ENCODE results near the gene TENM4. TPM values are rescaled to one million over a fixed set of nuclear protein-coding genes. Genes with fewer than 3 reads are reported as not detected.

The TENM4 gene
- total and polyA plus RNA-seq, 10 of the 15 experiments (the other 5 are each of a cell fraction or from before 2014, with no cell fraction given): 0.03 to 0.12 (median 0.06) TPM; not detected in 7

DNA sequence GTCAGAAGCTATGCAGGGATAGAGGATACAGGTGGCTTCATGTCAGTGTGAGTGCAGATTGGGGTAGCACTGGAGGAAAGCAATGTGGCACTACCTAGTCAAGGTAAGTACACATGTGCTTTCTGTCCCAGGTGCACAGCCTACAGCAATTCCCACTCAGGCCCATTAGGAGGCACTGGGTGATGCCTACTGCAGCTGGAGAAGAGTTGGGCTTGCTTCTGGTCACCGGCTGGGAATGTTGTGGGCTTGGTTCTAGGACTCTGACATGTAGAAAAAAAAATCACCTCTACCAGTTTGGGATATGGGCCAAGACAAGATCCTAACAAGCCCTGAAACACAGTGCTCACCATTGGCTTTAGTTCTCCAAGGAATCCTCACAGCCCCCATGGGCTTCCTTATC, 69.7 kb downstream of the TENM4 start:
- ChIA-PET RAD21 (ENCODE audit: unreplicated experiment) (interaction anchor here (1.1 kb wide), 1 partner anchor 30 kb away, joined by 3 read pairs; no protein-coding TSS in a partner anchor), SMC1A (ENCODE audit: uncharacterized antibody, unreplicated experiment) (interaction anchor here (1.3 to 2.3 kb wide), 2 partner anchors 17 to 21 kb away, joined by 4 to 6 read pairs; no protein-coding TSS in a partner anchor), POLR2A (no interaction called here), CTCF (interaction anchor here (1.0 kb wide), 1 partner anchor 30 kb away, joined by 4 read pairs; no protein-coding TSS in a partner anchor)
- Histone ChIP-seq H3K27me3 (replicated peaks in 1 of 2; ENCODE audit: control insufficient read depth in 2 of 2, insufficient read depth in 2 of 2, low read length in 1 of 2) (0 out of 4 replicates have a peak, but pooled peaks cover 0 to 2% of the 10 kb centered on the region in 2 experiments), H3K9me3 (replicated peaks; ENCODE audit: control insufficient read depth, insufficient read depth, low read length) (no peaks in the 10 kb centered on the region), H4K20me1 (ENCODE audit: control insufficient read depth, insufficient read depth) (no peaks in the 10 kb centered on the region), H2AFZ (ENCODE audit: control insufficient read depth, low read depth, low read length) (no peak overlapping the region), H3K9ac (ENCODE audit: control insufficient read depth, insufficient read depth, low read length) (no peak overlapping the region), H3K36me3 (ENCODE audit: control insufficient read depth in 2 of 2, insufficient read depth in 2 of 2, low read length in 1 of 2) (no peaks in the 10 kb centered on the region), H3K4me2 (ENCODE audit: control insufficient read depth, insufficient read depth) (no peak overlapping the region), H3K27ac (ENCODE audit: control insufficient read depth, insufficient read depth) (no peak overlapping the region), H3K4me3 (no peak overlapping the region), H3K4me1 (ENCODE audit: control insufficient read depth, insufficient read depth, low read length) (no peaks in the 10 kb centered on the region), H3K79me2 (ENCODE audit: control insufficient read depth, insufficient read depth, low read length) (no peaks in the 10 kb centered on the region)
- FAIRE-seq: no peak
- DNase-seq (ENCODE audit: low read depth, low spot score): no peak
- in situ Hi-C loops (cut with MboI) (no loop called here), intact Hi-C loops (cut with micrococcal nuclease; ENCODE audit: unreplicated experiment) (no loop called here)
- no peak for ATAC-seq
- WGBS (ENCODE audit: insufficient coverage, insufficient replicate concordance, low lambda C conversion rate, missing lambda C conversion rate): 0% methylated on average over 1 of the region's 1 CpG
- TF ChIP-seq KAT2A (conservative IDR thresholded peaks at IDR 0.05; ENCODE audit: control insufficient read depth, low read depth, low read length) (no peak), SRF (IDR thresholded peaks at IDR 0.05; ENCODE audit: low read depth in 2 of 2, low read length in 2 of 2) (no peak)
- no TSS peak for BruUV-seq (replicated peaks)

- 58% methylated on average over 5 of the region's 5 CpGs for WGBS (ENCODE audit: insufficient coverage, insufficient replicate concordance, low lambda C conversion rate, missing lambda C conversion rate)
- ATAC-seq: no peak
- no peak overlapping the region for H2AFZ ChIP-seq (ENCODE audit: control insufficient read depth, low read depth, low read length)
- TF ChIP-seq GABPA (IDR thresholded peaks at IDR 0.05; ENCODE audit: low read depth) (no peak), E4F1 (IDR thresholded peaks at IDR 0.05; ENCODE audit: borderline replicate concordance, partially characterized antibody) (no peak), SP1 (IDR thresholded peaks at IDR 0.05; ENCODE audit: low read depth, low read length) (no peak), ZSCAN29 (IDR thresholded peaks at IDR 0.05) (no peak), CREB1 (IDR thresholded peaks at IDR 0.05; ENCODE audit: low read depth) (no peak), MTA3 (IDR thresholded peaks at IDR 0.05; ENCODE audit: borderline replicate concordance, low read length) (no peak)
- TF ChIP-seq, protein P1, sequence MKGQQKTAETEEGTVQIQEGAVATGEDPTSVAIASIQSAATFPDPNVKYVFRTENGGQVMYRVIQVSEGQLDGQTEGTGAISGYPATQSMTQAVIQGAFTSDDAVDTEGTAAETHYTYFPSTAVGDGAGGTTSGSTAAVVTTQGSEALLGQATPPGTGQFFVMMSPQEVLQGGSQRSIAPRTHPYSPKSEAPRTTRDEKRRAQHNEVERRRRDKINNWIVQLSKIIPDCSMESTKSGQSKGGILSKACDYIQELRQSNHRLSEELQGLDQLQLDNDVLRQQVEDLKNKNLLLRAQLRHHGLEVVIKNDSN (IDR thresholded peaks at IDR 0.05; ENCODE audit: borderline replicate concordance, extremely low read length, insufficient read depth, low read depth, low read length): no peak
- TF ChIP-seq, protein P2, sequence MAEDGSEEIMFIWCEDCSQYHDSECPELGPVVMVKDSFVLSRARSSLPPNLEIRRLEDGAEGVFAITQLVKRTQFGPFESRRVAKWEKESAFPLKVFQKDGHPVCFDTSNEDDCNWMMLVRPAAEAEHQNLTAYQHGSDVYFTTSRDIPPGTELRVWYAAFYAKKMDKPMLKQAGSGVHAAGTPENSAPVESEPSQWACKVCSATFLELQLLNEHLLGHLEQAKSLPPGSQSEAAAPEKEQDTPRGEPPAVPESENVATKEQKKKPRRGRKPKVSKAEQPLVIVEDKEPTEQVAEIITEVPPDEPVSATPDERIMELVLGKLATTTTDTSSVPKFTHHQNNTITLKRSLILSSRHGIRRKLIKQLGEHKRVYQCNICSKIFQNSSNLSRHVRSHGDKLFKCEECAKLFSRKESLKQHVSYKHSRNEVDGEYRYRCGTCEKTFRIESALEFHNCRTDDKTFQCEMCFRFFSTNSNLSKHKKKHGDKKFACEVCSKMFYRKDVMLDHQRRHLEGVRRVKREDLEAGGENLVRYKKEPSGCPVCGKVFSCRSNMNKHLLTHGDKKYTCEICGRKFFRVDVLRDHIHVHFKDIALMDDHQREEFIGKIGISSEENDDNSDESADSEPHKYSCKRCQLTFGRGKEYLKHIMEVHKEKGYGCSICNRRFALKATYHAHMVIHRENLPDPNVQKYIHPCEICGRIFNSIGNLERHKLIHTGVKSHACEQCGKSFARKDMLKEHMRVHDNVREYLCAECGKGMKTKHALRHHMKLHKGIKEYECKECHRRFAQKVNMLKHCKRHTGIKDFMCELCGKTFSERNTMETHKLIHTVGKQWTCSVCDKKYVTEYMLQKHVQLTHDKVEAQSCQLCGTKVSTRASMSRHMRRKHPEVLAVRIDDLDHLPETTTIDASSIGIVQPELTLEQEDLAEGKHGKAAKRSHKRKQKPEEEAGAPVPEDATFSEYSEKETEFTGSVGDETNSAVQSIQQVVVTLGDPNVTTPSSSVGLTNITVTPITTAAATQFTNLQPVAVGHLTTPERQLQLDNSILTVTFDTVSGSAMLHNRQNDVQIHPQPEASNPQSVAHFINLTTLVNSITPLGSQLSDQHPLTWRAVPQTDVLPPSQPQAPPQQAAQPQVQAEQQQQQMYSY (CRISPR knock-in tag; IDR thresholded peaks at IDR 0.05): no peak
Observed at GRCh38 chr11:79369055-79369454, 71.8 kb downstream of the TENM4 start.

More at GRCh38 chr11:79369055-79369454, 71.8 kb downstream of the TENM4 start:
- FAIRE-seq (no peak), DNase-seq (ENCODE audit: low read depth, low spot score) (no peak)
- no TSS peak for BruUV-seq (replicated peaks)
- H3K36me3 ChIP-seq (ENCODE audit: control insufficient read depth in 2 of 2, insufficient read depth in 2 of 2, low read length in 1 of 2): no peaks in the 10 kb centered on the region
- no peaks in the 10 kb centered on the region for H3K4me1 ChIP-seq (ENCODE audit: control insufficient read depth, insufficient read depth, low read length)
- no peak overlapping the region for H3K4me3 ChIP-seq
- ChIA-PET SMC1A (ENCODE audit: uncharacterized antibody, unreplicated experiment) (interaction anchor here (0.9 to 2.7 kb wide), 4 partner anchors 11 to 36 kb away, joined by 3 to 7 read pairs (median 4); no protein-coding TSS in a partner anchor), POLR2A (no interaction called here), CTCF (interaction anchor here (0.8 to 3.4 kb wide), 3 partner anchors 32 to 92 kb away, joined by 3 to 15 read pairs (median 4); no protein-coding TSS in a partner anchor), RAD21 (ENCODE audit: unreplicated experiment) (interaction anchor here (1.0 to 1.4 kb wide), 4 partner anchors 113 to 724 kb away, joined by 3 to 7 read pairs (median 3); no protein-coding TSS in a partner anchor)
- H3K4me2 ChIP-seq (ENCODE audit: control insufficient read depth, insufficient read depth): no peak overlapping the region
- H3K27ac ChIP-seq (ENCODE audit: control insufficient read depth, insufficient read depth): no peak overlapping the region
- H3K9me3 ChIP-seq (replicated peaks; ENCODE audit: control insufficient read depth, insufficient read depth, low read length): no peaks in the 10 kb centered on the region
- in situ Hi-C loops (cut with MboI): no loop called here
- no peak overlapping the region for H3K9ac ChIP-seq (ENCODE audit: control insufficient read depth, insufficient read depth, low read length)
- intact Hi-C loops (cut with micrococcal nuclease; ENCODE audit: unreplicated experiment): no loop called here
- H3K79me2 ChIP-seq (ENCODE audit: control insufficient read depth, insufficient read depth, low read length): no peaks in the 10 kb centered on the region
- H4K20me1 ChIP-seq (ENCODE audit: control insufficient read depth, insufficient read depth): no peaks in the 10 kb centered on the region
- H3K27me3 ChIP-seq (replicated peaks in 1 of 2; ENCODE audit: control insufficient read depth in 2 of 2, insufficient read depth in 2 of 2, low read length in 1 of 2): no peaks in the 10 kb centered on the region
